ENCODE measurements around the gene NAA60.
A peak's percentile ranks its signal among the peaks of the same experiment; 100 is the strongest.

DNA sequence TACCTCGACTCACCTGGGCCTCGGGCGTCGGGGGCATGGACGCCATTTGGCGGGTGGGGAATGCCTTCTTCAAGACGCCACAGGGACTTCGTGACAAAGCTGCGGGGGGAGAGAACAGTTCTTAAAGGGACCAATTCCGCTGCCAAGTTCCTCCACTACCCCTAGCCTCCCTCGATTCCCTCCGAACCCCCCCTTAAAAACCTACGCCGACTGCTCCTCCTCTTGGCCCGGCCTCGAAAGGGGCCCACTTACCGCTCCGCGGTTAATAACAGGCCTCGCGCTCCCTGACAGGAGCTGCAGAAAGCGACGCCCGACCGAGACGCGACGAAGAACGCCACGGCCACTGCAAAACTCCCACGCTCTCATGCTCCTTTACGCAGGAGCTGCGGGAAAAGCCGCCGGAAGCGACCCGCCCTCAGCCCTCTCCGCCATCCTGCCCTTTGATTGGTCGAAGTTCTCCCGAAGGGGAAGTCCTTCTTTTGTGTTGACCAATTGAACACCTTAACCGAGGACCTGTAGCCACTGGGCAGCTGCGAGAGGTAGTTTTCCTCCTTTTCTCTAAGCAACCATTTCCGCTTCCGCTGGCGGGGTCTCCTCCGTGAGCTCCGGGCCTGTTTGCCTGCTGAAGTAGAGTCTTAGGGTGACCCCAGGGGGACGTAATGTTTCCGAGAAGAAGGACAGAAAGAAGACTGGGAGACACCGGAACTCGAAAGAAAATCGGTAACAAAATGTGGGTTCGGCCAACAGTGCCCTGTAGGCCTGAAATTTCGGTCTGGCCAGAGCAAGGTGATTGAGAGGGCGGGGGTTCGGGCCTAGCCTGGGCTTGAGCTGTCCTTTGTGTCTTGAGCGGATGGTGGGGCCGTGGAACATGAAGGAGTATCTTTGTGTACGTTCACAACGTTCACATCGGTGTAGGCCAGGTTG is at the start of gene NAA60, which contains the start of gene ZNF597:
- TF ChIP-seq POLR2AphosphoS5 (IDR thresholded peaks at IDR 0.05) (peak in 1 of 3 donors; percentile 56), CTCF (IDR thresholded peaks at IDR 0.05) (no peak), POLR2A (IDR thresholded peaks at IDR 0.05) (no peak)

All from stomach (tissue), 4 donors.